NK-92 treated with Interleukin-12 subunit alpha and Interleukin-12 subunit beta, amount 100 ng/mL, for 24 hours (cell line): ENCODE measurements around the gene PSKH1.
"Not testable (repeated sequence)": the region's sequence is repeated elsewhere in the genome, so short reads cannot be mapped to it uniquely, and the experiment has no call there.

Experiments used
- DNase-seq: peaks from one replicate; lab custom pipeline; 2025; lab: John Stamatoyannopoulos, UW

Gene PSKH1

GRCh38 chr16:67888331-67888730 lies 4.7 kb upstream of the PSKH1 start:
- no peak for DNase-seq

- no peak for DNase-seq
Measured at GRCh38 chr16:67892375-67892774, 679 bp upstream of the PSKH1 start.

- DNase-seq: no peak
Measured at GRCh38 chr16:67893743-67894399, 817 bp downstream of the PSKH1 start.

- DNase-seq: no peak
Measured at GRCh38 chr16:67897231-67897630, 4.2 kb downstream of the PSKH1 start.

- no peak for DNase-seq
Measured at GRCh38 chr16:67901734-67902133, 8.7 kb downstream of the PSKH1 start.

- DNase-seq: no peak
Measured at GRCh38 chr16:67902831-67903230, 9.8 kb downstream of the PSKH1 start.

- no peak for DNase-seq
Measured at GRCh38 chr16:67907397-67908180, 14.5 kb downstream of the PSKH1 start.

- no peak for DNase-seq
Measured at GRCh38 chr16:67909056-67909742, 16.1 kb downstream of the PSKH1 start.

GRCh38 chr16:67910158-67910557 lies 17.1 kb downstream of the PSKH1 start:
- DNase-seq: no peak

GRCh38 chr16:67914758-67915495 lies 21.9 kb downstream of the PSKH1 start:
- no peak for DNase-seq

- not testable (repeated sequence) for DNase-seq
Measured at GRCh38 chr16:67915496-67915769, 22.4 kb downstream of the PSKH1 start.

GRCh38 chr16:67915831-67916723 lies 23.0 kb downstream of the PSKH1 start:
- no peak for DNase-seq

- DNase-seq: no peak
Measured at GRCh38 chr16:67917140-67917851, 24.2 kb downstream of the PSKH1 start.

- peak; percentile 34 for DNase-seq
Measured at GRCh38 chr16:67917852-67918236, 24.8 kb downstream of the PSKH1 start.

GRCh38 chr16:67919622-67920221 lies 26.7 kb downstream of the PSKH1 start:
- no peak for DNase-seq

- no peak for DNase-seq
Measured at GRCh38 chr16:67922221-67922620, 29.2 kb downstream of the PSKH1 start.

GRCh38 chr16:67922740-67923139 lies 29.7 kb downstream of the PSKH1 start:
- no peak for DNase-seq

- no peak for DNase-seq
Measured at GRCh38 chr16:67923414-67924116, 30.5 kb downstream of the PSKH1 start.

- no peak for DNase-seq
Measured at GRCh38 chr16:67924140-67924906, 31.3 kb downstream of the PSKH1 start.
